EH (cell line): Measurements from ENCODE around the gene MAST3.
A peak's percentile ranks its signal among the peaks of the same experiment; 100 is the strongest.

Experiments
- DNase-seq: peaks from one replicate; pipeline ENCODE4 v3.0.0-alpha.2; 2015; ENCODE audit warnings: low read depth

Gene MAST3

DNA sequence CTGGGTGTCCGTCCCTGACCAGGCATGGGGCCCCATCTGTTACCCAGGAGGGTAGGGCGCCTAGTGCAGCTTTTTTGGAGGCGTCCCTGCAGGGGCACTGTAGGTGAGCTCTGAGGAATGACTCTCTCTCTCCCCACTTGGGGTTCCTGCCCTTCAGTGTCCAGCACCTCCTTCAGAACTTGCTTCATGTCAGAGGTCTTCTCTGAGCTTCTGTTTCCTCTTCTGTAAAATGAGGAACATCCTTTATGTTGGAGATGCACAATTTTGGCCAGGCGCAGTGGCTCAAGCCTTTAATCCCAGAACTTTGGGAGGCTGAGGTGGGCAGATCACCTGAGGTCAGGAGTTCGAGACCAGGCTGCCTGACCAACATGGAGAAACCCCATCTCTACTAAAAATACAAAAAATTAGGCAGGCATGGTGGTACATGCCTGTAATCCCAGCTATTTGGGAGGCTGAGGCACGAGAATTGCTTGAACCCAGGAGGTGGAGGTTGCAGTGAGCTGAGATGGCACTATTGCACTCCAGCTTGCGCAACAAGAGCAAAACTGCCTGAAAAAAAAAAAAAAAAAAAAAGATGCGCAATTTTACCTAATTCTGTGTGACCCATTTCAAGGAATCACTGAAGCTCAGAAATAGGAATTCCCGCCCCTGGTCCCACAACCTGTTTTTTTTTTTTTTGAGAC is 40.2 kb downstream of the MAST3 start:
- no peak for DNase-seq

DNA sequence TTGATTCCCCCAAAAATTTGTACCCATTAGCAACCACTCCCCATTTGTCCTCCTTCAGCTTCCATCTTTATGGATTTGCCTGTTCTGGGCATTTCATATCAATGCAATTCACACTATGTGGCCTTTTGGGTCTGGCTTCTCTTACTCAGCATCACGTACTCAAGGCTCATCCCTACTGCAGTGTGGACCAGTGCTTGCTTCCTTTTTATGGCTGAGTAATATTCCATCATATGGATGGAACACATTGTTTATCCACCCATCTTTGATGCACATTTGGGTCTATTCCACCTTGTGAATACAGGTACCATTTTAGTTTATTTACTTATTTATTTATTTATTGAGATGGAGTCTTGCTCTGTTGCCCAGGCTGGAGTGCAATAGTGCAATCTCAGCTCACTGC is 42.9 kb downstream of the MAST3 start:
- DNase-seq, result no peak

DNA sequence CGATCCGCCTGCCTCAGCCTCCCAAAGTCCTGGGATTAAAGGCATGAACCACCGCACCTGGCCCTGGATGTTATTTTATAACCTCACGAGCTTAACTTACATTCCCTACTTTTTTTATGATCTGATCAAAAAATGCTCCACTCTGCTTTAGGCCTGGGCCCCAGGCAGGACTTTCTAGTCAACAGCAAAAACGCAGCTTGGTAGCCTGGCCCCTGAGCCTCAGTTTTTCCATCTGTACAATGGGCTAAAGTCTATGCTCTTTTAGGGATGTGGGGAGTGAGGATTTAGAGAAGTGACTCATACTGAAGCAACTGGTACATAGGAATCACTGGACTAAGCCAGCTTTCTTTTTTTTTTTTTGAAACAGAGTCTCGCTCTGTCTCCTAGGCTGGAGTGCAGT is 43.5 kb downstream of the MAST3 start:
- no peak for DNase-seq

DNA sequence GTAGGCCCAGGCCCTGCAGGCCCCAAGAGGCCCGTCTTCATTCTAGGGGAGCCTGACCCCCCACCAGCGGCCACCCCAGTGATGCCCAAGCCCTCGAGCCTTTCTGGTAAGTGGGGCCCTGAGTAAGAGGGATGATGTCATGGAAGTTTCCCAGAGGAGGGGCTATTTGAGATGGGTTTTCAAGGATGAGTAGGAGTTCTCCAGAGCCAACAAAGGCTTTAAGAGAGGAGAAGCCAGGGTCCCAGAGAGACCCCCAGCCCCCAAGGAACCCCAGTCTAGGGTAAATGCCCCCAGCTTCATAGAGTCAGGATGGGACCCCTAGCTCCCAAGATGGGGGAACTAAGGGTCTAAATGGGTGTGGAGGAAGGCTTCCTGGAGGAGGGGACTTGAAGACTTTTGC is 46.3 kb downstream of the MAST3 start:
- DNase-seq, result no peak

DNA sequence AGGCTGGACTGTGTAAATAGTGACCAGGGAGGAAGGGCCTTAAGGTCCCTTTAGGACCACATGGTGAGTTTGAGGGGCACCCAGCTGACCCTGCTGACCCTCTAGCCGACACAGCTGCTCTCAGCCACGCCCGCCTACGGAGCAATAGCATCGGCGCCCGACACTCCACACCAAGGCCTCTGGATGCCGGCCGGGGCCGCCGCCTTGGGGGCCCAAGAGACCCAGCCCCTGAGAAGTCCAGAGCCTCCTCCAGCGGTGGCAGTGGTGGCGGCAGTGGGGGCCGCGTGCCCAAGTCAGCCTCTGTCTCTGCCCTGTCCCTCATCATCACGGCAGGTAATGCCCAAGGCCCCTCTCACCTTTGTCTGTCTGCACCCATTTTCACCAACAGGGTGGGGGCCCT is 46.8 kb downstream of the MAST3 start:
- DNase-seq, result no peak

DNA sequence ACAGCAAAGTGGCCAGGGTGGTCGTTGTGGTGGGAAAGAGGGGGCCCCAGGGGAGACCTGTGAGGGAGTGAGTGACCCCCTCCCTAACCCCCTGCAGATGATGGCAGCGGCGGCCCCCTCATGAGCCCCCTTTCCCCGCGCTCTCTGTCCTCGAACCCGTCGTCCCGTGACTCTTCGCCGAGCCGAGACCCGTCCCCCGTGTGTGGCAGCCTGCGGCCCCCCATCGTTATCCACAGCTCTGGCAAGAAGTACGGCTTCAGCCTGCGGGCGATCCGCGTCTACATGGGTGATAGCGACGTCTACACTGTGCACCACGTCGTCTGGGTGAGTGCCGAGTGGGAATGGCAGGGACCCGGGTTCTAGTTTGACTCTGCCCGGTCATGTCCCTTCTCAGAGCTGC is 47.3 kb downstream of the MAST3 start:
- DNase-seq, result no peak

DNA sequence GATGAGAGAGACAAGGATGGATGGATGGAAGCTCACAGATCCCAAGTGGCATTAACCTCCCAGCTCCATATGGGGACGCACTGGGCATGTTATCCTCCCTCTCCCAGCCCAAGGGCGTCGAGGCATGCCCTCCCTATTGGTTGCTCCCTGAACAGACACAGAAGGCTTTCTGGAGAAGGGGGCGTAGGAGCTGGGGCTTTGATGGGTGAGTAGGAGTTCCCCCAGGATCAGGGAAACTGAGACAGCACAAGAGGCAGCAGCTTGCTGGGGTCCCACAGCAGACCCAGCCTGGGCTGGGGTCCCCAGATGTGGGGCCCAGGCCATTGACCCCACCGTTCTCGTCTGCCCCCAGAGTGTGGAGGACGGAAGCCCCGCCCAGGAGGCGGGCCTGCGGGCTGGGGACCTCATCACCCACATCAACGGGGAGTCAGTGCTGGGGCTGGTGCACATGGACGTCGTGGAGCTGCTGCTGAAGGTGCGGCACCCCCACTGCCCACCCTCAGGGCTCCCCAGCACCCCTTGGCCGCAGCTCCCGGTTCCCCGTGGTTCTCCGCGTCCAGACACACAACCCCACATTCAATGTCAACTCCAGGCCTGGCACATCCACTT is 47.9 kb downstream of the MAST3 start:
- DNase-seq, result no peak

DNA sequence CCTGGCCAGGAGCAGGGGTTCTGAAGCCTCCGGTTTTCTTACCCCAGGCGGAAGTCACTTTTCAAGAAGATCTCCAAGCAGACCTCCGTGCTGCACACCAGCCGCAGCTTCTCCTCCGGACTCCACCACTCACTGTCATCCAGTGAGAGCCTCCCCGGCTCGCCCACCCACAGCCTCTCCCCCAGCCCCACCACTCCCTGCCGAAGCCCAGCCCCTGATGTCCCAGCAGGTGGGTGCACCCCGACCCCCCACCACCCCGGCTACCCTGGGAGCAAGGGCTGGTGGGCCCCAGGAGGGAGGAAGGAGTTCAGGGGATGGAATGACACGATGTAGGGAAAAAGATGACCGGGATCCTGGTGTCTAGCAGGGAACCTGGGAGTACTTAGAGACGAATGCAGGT is 49.8 kb downstream of the MAST3 start:
- no peak for DNase-seq

DNA sequence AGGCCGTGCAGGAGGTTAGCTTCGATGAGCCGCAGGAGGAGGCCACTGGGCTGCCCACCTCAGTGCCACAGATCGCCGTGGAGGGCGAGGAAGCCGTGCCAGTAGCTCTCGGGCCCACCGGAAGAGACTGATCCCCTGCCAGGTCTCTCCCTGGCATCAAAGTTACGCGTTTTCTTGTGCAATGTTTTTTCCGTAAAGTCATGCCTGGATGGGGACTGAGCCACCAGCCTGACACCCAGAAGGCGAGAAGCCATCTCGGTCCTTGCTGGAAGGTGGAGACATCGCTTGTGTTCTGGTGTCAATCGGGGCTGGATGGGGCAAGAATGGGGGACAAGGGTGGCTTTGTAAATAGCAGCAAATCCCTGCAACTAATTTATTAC is 52.0 kb downstream of the MAST3 start:
- DNase-seq, result no peak

DNA sequence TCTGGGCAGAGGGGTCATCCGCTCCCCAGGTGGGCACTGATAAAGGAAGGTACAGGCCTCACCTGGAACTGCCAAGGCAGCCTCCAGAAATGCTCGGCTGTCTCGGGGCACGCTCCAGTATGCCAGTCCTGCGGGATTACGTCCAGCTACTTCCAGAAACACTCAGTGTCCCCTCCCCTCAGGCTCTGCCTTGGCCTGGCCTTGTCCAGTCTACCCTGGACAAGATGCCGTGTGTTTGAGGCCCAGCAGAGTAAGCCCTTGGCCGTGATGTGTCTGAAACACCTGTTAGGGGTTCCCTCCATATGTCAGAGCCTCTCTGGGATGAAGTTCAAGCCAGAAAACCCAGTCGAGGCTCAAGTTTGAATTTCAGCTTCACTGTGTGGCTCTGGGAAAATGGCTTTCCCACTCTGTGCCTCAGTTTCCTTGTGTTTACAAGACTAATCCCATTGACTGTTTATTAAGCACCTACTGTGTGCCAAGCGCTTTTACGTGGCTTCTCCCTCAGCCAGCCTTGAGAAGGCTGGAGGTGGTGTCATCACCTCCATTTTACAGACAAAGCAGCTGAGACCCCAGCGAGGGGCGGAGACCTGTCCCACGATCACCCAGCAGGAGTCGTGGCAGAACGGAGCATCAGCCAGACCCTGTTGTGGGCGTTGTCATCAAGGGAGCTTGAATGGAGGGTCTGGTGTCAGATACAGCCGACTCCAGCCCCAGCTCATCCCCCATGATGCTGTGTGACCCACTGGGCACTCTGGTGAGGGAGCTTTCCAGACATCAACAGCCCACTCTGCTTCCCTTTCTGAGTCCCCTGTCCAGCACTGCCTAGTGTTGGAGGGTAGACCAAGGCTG is 53.4 kb downstream of the MAST3 start:
- no peak for DNase-seq

DNA sequence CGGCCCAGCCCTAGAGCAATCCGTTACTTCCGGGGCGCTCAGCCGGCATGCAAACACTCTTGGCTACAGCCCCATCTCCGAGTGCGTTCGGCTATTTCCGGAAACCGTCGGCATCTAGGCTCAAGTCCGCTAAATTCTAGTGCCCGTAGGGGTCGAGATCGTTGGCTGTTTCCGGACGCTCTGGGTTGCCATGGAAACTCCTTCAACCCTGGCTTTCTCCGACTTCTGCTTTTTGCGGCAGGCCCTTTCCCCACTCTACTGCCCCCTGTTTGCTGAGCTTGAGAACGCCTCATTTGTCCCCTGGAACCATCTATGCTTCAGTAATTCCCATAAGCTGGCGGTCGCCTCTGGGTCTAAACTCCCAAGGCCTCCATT is 54.9 kb downstream of the MAST3 start:
- DNase-seq, result peak; percentile 99

DNA sequence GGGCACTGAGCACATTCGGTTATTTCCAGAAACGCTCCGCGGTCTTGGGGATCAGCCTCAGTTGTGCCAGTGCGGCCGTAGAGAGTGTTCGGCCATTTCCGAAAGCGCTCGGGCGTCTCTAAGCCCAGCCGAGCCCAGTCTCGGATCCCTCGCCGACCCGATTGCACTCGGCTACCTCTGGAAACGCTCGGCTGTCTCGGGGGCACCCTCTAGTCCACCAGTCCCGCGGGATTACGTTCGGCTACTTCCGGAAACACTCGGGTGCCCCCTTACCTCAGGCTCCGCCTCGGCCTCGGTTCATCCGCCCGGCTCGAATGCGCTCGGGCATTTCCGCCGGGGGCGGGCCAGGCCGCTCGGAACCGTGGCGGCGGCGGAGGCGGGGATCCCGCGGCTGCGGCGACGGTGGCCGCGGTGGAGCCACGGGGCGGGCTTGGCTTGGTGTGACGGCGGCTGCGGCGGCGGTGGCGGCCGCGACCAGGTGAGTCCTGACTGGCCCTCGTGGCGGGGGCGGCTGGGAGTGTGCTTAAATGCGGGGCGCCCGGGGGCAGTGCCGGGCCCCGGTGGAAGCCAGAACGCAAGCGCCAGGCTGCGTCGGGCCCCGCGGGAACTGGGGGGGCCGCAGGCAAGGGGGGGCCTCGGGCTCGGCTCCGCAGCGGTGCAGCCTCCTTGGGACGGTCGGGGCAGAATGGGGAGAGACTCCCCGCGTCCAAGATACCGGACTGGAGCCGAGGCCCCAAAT is 55.4 kb downstream of the MAST3 start, which contains the start of gene PIK3R2:
Gene PIK3R2, plus strand, starts transcription at position 347 of the 739 bp plus-strand sequence. CDS start 2,717 bp downstream, outside the sequence.
- peak; percentile 99 for DNase-seq

DNA sequence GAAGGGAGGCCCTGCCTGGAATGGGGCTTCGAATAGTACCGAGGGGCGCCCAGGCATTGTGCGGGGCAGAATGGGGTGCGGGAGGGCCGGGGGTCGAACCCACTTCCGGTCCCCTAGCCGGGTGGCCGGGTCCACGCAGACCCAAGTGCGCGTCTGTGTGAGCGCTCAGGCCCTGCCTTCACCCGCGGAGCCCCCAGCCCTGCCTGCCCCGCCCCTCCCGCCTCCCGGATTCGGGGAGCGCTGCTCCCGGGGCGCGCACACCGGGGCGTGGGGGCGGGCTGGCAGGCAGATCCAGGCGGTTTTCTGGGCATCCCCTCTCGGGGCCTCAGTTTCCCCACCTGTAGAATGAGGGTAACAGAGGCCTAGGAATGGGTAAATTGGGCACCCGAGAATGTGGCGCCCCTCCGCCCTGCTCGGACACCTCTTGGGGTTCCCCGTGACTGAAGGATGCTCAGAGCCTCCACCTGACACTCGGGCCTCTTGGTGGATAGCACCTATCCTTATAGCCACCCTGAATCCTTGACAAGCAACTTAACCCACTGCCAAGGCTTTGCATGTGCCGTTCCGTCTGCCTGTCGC is 56.1 kb downstream of the MAST3 start:
- DNase-seq, result peak; percentile 19

DNA sequence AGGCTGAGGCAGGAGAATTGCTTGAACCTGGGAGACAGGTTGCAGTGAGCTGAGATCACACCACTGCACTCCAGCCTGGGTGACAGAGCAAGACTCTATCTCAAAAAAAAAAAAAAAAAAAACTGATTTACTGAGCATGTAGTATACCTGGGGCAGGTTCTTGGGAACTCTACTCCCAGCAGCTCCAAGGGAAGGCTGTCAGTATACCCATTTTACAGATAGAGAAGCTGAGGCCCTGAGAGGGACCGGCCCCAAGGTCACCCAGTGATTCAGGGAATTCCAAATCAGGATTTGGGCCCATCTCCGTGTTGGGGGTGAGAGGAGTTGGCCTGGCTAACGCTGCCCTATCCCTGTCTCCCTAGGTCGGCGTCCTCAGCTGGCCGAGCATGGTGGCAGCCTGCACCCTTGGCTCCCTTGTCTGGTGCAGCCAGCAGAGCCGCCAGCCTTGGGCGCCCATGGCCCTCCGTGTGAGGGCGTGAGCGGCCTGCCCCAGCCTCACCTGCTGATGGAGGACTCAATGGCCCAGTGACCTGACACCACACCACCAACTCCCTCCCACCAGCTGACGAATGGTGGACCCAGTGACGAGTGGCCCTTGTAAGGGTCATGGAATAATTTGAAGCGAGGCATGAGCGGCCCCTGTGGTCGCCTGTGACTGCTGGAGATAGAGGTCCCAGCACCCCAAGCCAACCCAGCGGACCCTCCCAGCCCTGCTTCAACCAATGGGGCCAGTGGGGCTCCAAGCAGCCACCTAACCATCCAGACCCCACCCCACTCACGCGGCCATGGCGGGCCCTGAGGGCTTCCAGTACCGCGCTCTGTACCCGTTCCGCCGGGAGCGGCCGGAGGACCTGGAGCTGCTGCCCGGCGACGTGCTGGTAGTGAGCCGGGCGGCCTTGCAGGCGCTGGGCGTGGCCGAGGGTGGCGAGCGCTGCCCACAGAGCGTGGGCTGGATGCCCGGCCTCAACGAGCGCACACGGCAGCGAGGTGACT is 57.8 kb downstream of the MAST3 start:
- no peak for DNase-seq

DNA sequence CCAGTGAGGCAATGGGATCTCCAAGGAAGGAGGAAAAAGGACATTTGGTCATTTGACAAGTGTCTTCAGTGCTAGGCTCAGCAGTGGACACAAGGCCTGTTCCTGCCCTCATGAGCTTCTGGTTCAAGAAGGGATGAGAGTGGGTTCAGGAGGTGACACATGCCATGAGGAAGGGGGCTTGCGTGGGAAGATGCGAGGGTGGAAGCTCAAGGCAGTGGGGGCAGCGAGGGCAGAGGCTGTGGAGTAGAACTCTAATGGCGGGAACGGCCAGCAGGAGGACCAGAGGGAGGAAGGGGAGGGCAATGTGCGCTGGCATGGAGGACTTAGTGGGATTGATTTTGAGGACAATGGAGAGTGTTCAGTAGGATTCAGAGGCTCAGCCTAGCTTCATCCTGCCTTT is 58.7 kb downstream of the MAST3 start:
- no peak for DNase-seq

DNA sequence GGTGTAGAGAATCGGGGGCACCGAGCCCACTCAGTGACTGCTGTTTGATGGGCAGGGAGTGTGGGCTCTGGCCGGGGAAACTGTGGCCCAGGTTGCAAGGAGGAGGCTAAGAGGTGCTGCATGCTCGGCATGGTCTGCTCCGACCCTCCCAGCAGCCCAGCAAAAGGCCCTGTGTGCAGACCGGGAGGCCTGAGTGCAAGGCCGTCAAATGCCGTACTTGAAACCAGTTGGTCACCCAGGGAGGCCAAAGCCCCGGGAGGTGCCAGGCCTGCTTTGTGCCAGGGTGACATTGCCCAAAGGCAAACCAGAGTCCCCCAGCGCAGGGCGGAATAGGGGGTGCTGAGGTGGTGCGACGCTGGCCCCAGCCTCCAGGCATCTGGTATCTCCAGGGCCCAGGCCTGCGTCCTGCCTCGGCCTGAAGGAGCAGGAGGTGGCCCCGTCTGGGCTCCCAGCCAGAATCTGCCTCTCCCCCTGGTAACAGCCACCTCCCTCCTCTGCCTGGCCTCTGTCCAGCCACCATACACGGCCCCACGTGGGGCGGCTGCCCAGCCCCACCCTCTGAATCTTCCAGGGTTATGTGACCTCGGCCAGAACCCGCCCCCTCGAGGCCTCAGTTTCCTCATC is 59.4 kb downstream of the MAST3 start:
- DNase-seq, result peak; percentile 78

DNA sequence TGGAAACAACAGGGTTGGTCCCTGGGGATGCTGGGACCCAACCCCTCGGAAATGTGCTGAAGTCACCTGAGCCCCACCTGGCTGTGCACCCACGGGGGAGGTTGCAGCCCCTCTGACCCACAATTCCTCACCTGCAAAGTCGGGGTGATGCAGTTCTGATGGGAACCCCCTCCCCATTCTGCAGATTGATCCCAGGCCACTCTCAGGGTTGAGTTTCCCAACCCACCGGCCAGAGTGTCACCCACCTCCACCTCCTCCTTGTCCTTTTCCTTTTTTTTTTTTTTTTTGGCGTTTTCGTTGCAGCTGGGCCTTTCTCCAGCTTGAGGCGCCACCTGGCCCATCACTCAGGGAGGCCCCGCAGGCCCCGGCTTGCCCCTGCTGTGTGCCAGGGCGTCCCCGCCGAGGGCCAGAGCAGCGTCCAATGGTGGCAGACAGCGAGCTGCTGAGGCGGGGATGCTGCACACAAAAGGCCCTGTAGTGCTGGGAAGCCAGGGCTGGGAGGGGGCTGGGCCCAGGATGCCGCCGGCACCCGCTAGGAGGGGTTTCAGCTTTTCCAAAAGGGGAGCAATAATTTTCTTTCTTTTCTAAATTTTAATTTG is 60.0 kb downstream of the MAST3 start:
- no peak for DNase-seq

DNA sequence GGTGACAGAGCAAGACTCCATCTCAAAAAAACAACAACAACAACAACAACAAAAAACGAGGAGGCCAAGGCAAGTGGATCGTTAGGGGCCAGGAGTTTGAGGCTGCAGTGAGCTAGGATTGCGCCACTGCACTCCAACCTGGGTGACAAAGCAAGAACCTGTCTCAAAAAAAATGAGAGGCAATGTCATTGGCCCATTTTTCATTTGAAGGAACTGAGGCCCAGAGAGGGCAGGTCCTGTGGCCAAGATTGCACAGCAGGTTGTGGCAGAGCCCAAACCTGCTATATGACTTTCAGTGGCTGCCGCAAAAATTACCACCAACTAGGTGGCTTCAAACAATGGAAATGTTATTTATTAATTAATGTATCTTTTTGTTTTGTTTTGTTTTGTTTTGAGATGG is 60.9 kb downstream of the MAST3 start:
- DNase-seq, result no peak

DNA sequence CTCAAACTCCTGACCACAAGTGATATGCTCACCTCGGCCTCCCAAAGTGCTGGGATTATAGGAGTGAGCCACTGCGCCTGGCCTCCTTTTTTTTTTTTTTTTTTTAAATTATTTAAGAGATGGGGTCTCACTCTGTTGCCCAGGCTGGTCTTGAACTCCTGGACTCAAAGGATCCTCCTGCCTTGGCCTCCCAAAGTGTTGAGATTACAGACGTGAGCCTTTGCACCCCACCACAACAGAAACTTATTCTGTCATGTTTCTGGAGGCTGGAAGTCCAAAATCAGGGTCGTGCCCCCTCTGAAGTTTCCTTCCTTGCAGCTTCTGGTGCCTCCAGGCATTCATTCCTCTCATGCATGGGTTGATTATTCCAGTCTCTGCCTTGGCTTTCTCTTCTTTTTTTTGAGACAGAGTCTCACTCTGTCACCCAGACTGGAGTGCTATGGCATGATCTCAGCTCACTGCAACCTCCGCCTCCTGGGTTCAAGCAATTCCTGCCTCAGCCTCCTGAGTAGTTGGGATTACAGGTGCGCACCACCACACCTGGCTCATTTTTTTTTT is 61.6 kb downstream of the MAST3 start:
- DNase-seq, result peak; percentile 42

DNA sequence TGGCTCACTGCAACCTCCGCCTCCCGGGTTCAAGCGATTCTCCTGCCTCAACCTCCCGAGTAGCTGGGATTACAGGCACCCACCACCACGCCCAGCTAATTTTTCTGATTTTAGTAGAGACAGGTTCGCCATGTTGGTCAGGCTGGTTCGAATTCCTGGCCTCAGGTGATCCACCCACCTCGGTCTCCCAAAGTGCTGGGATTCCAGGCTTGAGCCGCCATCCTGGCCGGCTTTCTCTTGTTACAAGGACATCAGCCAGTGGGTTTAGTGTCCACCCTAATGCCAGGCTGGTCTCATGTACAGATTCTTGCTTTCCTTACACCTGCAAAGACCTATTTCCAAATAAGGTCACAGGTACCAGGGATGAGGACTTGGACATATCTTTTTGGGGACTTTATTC is 62.2 kb downstream of the MAST3 start:
- no peak for DNase-seq
